OCI-LY1 (cell line): ENCODE measurements around the gene ATP2A2.

Experiments used
- H2AFZ ChIP-seq: fragments of 200-600 bp; sonication (generic), shearing (Covaris generic); 2 replicates; pipeline ENCODE4 v1.6.0; 2014; ENCODE audit warnings: antibody characterized with exemption, mild to moderate bottlenecking, low read length
- H3F3A ChIP-seq: fragments of 200-600 bp; sonication (generic), shearing (Covaris generic); 2 replicates; pipeline ENCODE4 v1.6.0; 2014; ENCODE audit warnings: mild to moderate bottlenecking, antibody characterized with exemption, low read length, moderate library complexity; ENCODE audit not compliant: insufficient read depth
- H3K27ac ChIP-seq: fragments of 200-600 bp; sonication (generic); 2 replicates; pipeline ENCODE4 v1.5.1; 2014; ENCODE audit warnings: low read length, mixed run types, mild to moderate bottlenecking, low read depth; ENCODE audit not compliant: poor library complexity, severe bottlenecking
- H3K27me3 ChIP-seq: fragments of 200-600 bp; sonication (generic); 2 replicates; pipeline ENCODE4 v1.6.0; 2014; ENCODE audit warnings: antibody characterized with exemption, mild to moderate bottlenecking, low read length, moderate library complexity; ENCODE audit not compliant: insufficient read depth
- H3K36me3 ChIP-seq: fragments of 200-600 bp; sonication (generic); 2 replicates; pipeline ENCODE4 v1.6.1; 2014; ENCODE audit warnings: mild to moderate bottlenecking, antibody characterized with exemption, low read length, moderate library complexity, mixed read lengths; ENCODE audit not compliant: insufficient read depth
- H3K4me1 ChIP-seq: fragments of 200-600 bp; sonication (generic); 2 replicates; pipeline ENCODE4 v1.5.1; 2014; ENCODE audit warnings: mild to moderate bottlenecking, low read length, moderate library complexity; ENCODE audit not compliant: insufficient read depth, severe bottlenecking
- H3K4me2 ChIP-seq: fragments of 200-600 bp; sonication (generic), shearing (Covaris generic); 2 replicates; pipeline ENCODE4 v1.6.1; 2014; ENCODE audit warnings: low read length
- H3K4me3 ChIP-seq: fragments of 200-600 bp; sonication (generic); 2 replicates; pipeline ENCODE4 v1.5.1; 2014; ENCODE audit warnings: low read length, low read depth, mild to moderate bottlenecking, mixed read lengths; ENCODE audit not compliant: poor library complexity, severe bottlenecking
- H3K79me2 ChIP-seq: fragments of 200-600 bp; shearing (Covaris generic); 2 replicates; pipeline ENCODE4 v1.6.1; 2016; ENCODE audit warnings: mixed run types, low read length, mixed read lengths; ENCODE audit not compliant: insufficient read depth
- H3K9ac ChIP-seq: fragments of 200-600 bp; sonication (generic), shearing (Covaris generic); 2 replicates; pipeline ENCODE4 v1.6.1; 2014; ENCODE audit warnings: mild to moderate bottlenecking, low read length, mixed read lengths
- H3K9me2 ChIP-seq: fragments of 200-600 bp; sonication (generic), shearing (Covaris generic); 2 replicates; pipeline ENCODE4 v1.6.1; 2014; ENCODE audit warnings: low read depth, mild to moderate bottlenecking, low read length, mixed read lengths
- H3K9me3 ChIP-seq: fragments of 200-600 bp; shearing (Covaris generic); 2 replicates; pipeline ENCODE4 v1.6.1; 2014; ENCODE audit warnings: low read length, mixed read lengths
- H4K20me1 ChIP-seq: fragments of 200-600 bp; sonication (generic), shearing (Covaris generic); 2 replicates; pipeline ENCODE4 v1.6.0; 2016; ENCODE audit warnings: mild to moderate bottlenecking, low read length; ENCODE audit not compliant: insufficient read depth
- CTCF ChIP-seq: fragments of 200-600 bp; sonication (generic), shearing (Covaris generic); IDR thresholded peaks from 2 replicates; pipeline ENCODE4 v1.5.1; 2017; ENCODE audit warnings: mild to moderate bottlenecking, antibody characterized with exemption, low read length, moderate library complexity, mixed read lengths
- EZH2 ChIP-seq: fragments of 200-600 bp; sonication (generic), shearing (Covaris generic); IDR thresholded peaks from 2 replicates; pipeline ENCODE4 v1.8.0; 2017; ENCODE audit warnings: borderline replicate concordance, mixed run types, mild to moderate bottlenecking, antibody characterized with exemption, low read length, moderate library complexity, mixed read lengths

Gene ATP2A2

GRCh38 chr12:110344657-110345056, 63.6 kb downstream of the ATP2A2 start:
- Histone ChIP-seq H4K20me1 (no peaks in the 10 kb centered on the region), H3K4me1 (no peaks in the 10 kb centered on the region), H3K27ac (no peak overlapping the region), H3K9ac (no peak overlapping the region), H3K4me2 (no peak overlapping the region), H3K9me3 (no peaks in the 10 kb centered on the region), H3K9me2 (no peaks in the 10 kb centered on the region), H3K4me3 (no peak overlapping the region), H3K79me2 (no peaks in the 10 kb centered on the region), H3F3A (no peaks in the 10 kb centered on the region), H2AFZ (no peak overlapping the region), H3K36me3 (peaks cover 93% of the 10 kb centered on the region), H3K27me3 (no peaks in the 10 kb centered on the region)
- no peak for TF ChIP-seq CTCF
- TF ChIP-seq EZH2 = no peak

GRCh38 chr12:110345176-110345661, 64.2 kb downstream of the ATP2A2 start:
- H3K79me2 ChIP-seq = no peaks in the 10 kb centered on the region
- no peak overlapping the region for H3K27ac ChIP-seq
- no peak overlapping the region for H3K9ac ChIP-seq
- H3K27me3 ChIP-seq = no peaks in the 10 kb centered on the region
- H3K4me1 ChIP-seq = no peaks in the 10 kb centered on the region
- no peak overlapping the region for H3K4me3 ChIP-seq
- H3K4me2 ChIP-seq = no peak overlapping the region
- no peak overlapping the region for H2AFZ ChIP-seq
- H4K20me1 ChIP-seq = no peaks in the 10 kb centered on the region
- H3K9me3 ChIP-seq = no peaks in the 10 kb centered on the region
- no peaks in the 10 kb centered on the region for H3K9me2 ChIP-seq
- peaks cover 90% of the 10 kb centered on the region for H3K36me3 ChIP-seq
- no peaks in the 10 kb centered on the region for H3F3A ChIP-seq
- TF ChIP-seq EZH2 (no peak), CTCF (no peak)

DNA sequence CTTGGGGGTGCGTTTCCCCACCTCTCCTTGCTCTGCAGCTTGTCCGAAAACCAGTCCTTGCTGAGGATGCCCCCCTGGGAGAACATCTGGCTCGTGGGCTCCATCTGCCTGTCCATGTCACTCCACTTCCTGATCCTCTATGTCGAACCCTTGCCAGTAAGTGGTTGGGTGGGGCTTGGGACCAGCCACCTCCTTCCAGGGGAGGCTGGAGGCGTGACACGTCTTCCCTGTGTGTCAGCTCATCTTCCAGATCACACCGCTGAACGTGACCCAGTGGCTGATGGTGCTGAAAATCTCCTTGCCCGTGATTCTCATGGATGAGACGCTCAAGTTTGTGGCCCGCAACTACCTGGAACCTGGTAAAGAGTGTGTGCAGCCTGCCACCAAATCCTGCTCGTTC, 64.9 kb downstream of the ATP2A2 start:
- Histone ChIP-seq H3K4me1 (no peaks in the 10 kb centered on the region), H3K4me2 (no peak overlapping the region), H3K4me3 (no peak overlapping the region), H3K9ac (no peak overlapping the region), H4K20me1 (no peaks in the 10 kb centered on the region), H3F3A (0 out of 2 replicates have a peak, but pooled peaks cover 5% of the 10 kb centered on the region), H3K27ac (no peak overlapping the region), H2AFZ (no peak overlapping the region), H3K9me2 (no peaks in the 10 kb centered on the region), H3K27me3 (no peaks in the 10 kb centered on the region), H3K79me2 (no peaks in the 10 kb centered on the region), H3K36me3 (peaks cover 85% of the 10 kb centered on the region), H3K9me3 (no peaks in the 10 kb centered on the region)
- TF ChIP-seq CTCF (no peak), EZH2 (no peak)
